ENCODE measurements around the gene SYNGR1. TPM values are rescaled to one million over a fixed set of nuclear protein-coding genes. Genes with fewer than 3 reads are reported as not detected.
"Not testable (repeated sequence)": the region's sequence is repeated elsewhere in the genome, so short reads cannot be mapped to it uniquely, and the experiment has no call there.

SYNGR1 gene
- total and polyA plus RNA-seq, 2 experiments from 2014 or later: 61.8 to 81.9 TPM

- DNase-seq (ENCODE audit: low read depth in 1 of 2, low spot score in 1 of 2): peak; percentile 98 to 99
- H3K4me1 ChIP-seq (ENCODE audit: low read depth): peaks cover 15% of the 10 kb centered on the region
- peak within 1 kb of the TSS; percentile 80 for H3K4me3 ChIP-seq
- peaks cover 35% of the 10 kb centered on the region for H3K36me3 ChIP-seq
- TF ChIP-seq CTCF (IDR thresholded peaks at IDR 0.05; ENCODE audit: low read depth, low read length): no peak
- H3K27me3 ChIP-seq: no peaks in the 10 kb centered on the region
- no peaks in the 10 kb centered on the region for H3K9me3 ChIP-seq (ENCODE audit: low read depth)
- peak within 1 kb of the TSS; percentile 96 for H3K27ac ChIP-seq
Observed at GRCh38 chr22:39319284-39320022, 30.3 kb upstream of the SYNGR1 start, which contains the start of gene RPL3. TSS of gene RPL3 (minus strand) at chr22:39319623. CDS start at chr22:39319597, 26 bp downstream.

- H3K27ac ChIP-seq: peak overlapping the region; percentile 96
Observed at GRCh38 chr22:39320616-39321029, 29.2 kb upstream of the SYNGR1 start.

GRCh38 chr22:39325392-39325932, 24.3 kb upstream of the SYNGR1 start:
- Histone ChIP-seq H3K4me1 (ENCODE audit: low read depth) (no peaks in the 10 kb centered on the region), H3K4me3 (no peak overlapping the region), H3K36me3 (no peaks in the 10 kb centered on the region), H3K9me3 (ENCODE audit: low read depth) (no peaks in the 10 kb centered on the region), H3K27ac (no peak overlapping the region), H3K27me3 (no peaks in the 10 kb centered on the region)
- TF ChIP-seq CTCF (IDR thresholded peaks at IDR 0.05; ENCODE audit: low read depth, low read length): no peak
- DNase-seq (ENCODE audit: low read depth in 1 of 2, low spot score in 1 of 2): no peak

More at GRCh38 chr22:39320616-39321029, 29.2 kb upstream of the SYNGR1 start:
- Histone ChIP-seq H3K36me3 (peaks cover 24% of the 10 kb centered on the region), H3K4me3 (peak overlapping the region; percentile 80), H3K4me1 (ENCODE audit: low read depth) (peaks cover 15% of the 10 kb centered on the region)
- not testable (repeated sequence) for H3K27me3 ChIP-seq; DNase-seq (ENCODE audit: low read depth in 1 of 2, low spot score in 1 of 2); H3K9me3 ChIP-seq (ENCODE audit: low read depth)

GRCh38 chr22:39327995-39328754, 21.6 kb upstream of the SYNGR1 start:
- no peaks in the 10 kb centered on the region for H3K4me1 ChIP-seq (ENCODE audit: low read depth)
- H3K9me3 ChIP-seq (ENCODE audit: low read depth): no peaks in the 10 kb centered on the region
- DNase-seq (ENCODE audit: low read depth in 1 of 2, low spot score in 1 of 2): no peak
- H3K36me3 ChIP-seq: no peaks in the 10 kb centered on the region
- H3K4me3 ChIP-seq: no peak overlapping the region
- H3K27me3 ChIP-seq: no peaks in the 10 kb centered on the region
- H3K27ac ChIP-seq: no peak overlapping the region
- TF ChIP-seq CTCF (IDR thresholded peaks at IDR 0.05; ENCODE audit: low read depth, low read length): no peak

- not testable (repeated sequence) for H3K4me3 ChIP-seq; DNase-seq (ENCODE audit: low read depth in 1 of 2, low spot score in 1 of 2); H3K9me3 ChIP-seq (ENCODE audit: low read depth); H3K27me3 ChIP-seq; H3K36me3 ChIP-seq; H3K27ac ChIP-seq; H3K4me1 ChIP-seq (ENCODE audit: low read depth)
Observed at GRCh38 chr22:39330553-39330952, 19.2 kb upstream of the SYNGR1 start.

GRCh38 chr22:39332441-39333064, 17.2 kb upstream of the SYNGR1 start:
- no peaks in the 10 kb centered on the region for H3K9me3 ChIP-seq (ENCODE audit: low read depth)
- no peaks in the 10 kb centered on the region for H3K27me3 ChIP-seq
- H3K36me3 ChIP-seq: no peaks in the 10 kb centered on the region
- peak; percentile 39 to 48 for DNase-seq (ENCODE audit: low read depth in 1 of 2, low spot score in 1 of 2)
- H3K4me1 ChIP-seq (ENCODE audit: low read depth): peaks cover 6% of the 10 kb centered on the region
- peak overlapping the region; percentile 69 for H3K27ac ChIP-seq
- TF ChIP-seq CTCF (IDR thresholded peaks at IDR 0.05; ENCODE audit: low read depth, low read length): no peak
- H3K4me3 ChIP-seq: no peak overlapping the region

All from cardiac muscle cell (in vitro differentiated cells and primary cell).